HG03469 (cell line): ENCODE data around the gene PRR9.
"Not testable (repeated sequence)": the region's sequence is repeated elsewhere in the genome, so short reads cannot be mapped to it uniquely, and the experiment has no call there.

Experiments
- ATAC-seq: cut with Tn5 transposase; IDR thresholded peaks from one replicate; pipeline ENCODE4 v1.9.1; 2021; ENCODE audit warnings: mild to moderate bottlenecking, moderate library complexity, moderate number of reproducible peaks; ENCODE audit not compliant: unreplicated experiment

The PRR9 gene, protein sequence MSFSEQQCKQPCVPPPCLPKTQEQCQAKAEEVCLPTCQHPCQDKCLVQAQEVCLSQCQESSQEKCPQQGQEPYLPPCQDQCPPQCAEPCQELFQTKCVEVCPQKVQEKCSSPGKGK

DNA sequence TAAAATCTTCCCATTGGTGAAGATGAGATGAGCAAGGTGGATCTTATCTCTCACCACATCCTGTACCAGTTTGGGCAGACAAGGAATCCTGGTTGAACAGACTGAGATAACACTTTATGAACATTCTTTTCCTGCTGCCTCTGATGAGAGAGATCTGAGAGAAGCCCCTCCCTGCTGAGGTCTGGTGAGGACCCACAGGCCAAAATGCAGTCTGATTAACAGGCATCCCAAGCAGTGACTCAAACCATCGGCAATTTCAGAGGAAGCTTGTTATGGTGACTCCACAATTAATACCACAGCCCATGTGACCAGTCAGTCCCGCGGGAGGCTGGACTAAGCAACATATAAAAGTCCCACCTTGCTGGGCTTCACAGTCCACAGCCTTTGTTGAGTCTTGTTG, at the start of gene PRR9:
Gene PRR9 (plus strand): TSS at position 373 of the 400 bp plus-strand sequence. CDS start 561 bp downstream, outside the sequence.
- no peak for ATAC-seq

DNA sequence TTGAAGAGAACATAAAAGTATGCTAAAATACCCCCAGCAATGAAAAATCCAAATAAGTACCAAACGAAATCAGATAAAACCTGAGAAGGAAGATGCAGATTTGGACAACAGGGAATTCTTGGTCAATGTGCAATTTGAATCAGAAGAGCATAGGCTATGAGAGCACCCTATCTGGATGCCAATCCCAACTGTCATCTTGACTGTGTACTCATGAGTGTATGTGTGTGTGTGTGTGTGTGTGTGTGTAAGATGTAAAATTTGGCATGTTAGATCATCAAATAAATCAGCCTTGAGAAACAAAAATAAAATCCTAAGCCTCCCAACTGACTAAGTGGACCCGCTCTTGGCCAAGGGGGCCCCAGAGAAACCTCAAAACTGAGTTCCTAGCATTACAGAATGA, 48.7 kb upstream of the PRR9 start:
- no peak for ATAC-seq

DNA sequence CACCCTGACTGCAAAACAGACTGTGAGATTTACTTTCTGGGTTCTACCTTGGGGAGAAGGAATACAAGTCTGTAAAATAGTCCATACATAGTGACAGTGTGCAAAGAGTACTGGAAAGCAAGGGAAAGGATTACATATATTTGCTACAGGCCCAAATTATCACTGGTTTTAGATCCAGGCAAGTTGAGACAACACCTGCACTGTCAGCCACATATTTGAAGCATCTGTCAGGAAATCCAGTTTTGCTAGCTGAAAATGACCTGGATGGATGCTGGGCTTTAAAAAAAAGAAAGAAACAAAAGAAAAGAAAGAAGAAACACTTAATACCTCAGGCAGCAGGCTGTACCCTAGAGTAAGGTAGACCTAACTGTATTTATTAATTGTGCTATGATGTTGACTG, 42.8 kb upstream of the PRR9 start:
- ATAC-seq = no peak

DNA sequence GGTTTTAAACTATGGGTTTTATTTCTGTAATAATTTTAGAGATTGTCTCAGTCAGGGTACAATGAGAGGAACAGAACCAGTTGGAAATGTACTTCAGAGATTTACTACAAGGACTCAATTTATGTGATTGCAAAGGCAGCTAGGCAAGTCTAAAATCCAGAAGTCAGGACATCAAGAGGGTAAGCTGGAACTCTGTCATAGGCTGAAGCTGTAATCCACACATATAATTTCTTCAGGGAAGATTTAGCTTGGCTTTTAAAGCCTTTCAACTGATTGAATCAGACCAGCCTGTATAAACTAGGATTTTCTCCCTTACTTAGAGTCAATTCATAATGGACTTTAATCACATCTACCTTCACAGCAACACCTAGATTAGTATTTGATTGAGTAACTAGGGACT, 38.5 kb upstream of the PRR9 start:
- no peak for ATAC-seq

DNA sequence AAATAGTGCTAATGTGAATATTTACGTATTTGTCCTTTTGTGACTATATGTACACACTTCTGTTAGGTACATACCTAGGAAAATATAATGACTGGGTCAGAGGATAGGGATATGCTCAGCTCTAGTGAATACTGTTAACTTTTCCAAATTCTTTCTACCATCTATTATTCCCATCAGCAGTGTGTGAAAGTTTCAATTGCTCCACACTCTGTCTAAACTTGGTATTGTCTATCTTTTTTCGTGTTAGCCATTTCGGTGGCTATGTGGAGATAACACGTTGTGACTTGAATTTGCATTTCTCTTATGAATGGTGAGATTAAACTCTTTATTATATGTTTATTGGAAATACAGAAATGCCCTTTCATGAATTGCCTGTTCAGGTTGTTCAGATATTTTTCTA, 36.8 kb upstream of the PRR9 start:
- ATAC-seq = no peak

DNA sequence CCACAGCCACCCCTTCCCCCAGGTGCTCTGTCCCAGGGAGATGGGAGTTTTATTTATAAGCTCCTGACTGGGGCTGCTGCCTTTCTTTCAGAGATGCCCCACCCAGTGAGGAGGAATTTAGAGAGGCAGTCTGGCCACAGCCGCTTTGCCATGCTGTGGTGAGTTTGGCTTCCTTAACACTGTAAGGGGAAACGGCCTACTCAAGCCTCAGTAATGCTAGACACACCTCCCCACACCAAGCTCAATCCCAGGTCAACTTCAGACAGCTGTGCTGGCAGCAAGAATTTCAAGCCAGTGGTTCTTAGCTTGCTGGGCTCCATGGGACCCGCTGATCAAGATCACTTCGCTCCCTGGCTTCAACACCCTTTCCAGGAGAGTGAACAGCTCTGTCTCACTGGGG, 29.1 kb upstream of the PRR9 start:
- not testable (repeated sequence) for ATAC-seq

DNA sequence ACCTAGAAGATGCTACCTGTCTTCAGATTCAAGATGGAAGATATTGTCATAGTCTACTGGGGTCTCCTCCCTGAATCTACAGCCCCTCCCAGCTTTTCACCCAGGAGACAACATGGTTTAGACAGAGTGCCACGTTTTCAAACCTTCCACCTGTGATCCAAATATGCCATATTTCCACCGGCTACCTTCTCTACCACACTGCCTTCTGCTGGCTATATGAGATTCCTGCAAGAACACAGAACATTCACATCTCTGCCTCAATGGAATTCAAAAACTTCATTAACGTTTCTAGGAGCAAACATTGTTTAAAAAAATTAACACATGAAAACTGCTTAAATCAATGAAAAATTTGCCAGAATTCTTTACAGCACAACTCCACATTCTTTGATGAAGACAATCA, 27.0 kb upstream of the PRR9 start:
- no peak for ATAC-seq

DNA sequence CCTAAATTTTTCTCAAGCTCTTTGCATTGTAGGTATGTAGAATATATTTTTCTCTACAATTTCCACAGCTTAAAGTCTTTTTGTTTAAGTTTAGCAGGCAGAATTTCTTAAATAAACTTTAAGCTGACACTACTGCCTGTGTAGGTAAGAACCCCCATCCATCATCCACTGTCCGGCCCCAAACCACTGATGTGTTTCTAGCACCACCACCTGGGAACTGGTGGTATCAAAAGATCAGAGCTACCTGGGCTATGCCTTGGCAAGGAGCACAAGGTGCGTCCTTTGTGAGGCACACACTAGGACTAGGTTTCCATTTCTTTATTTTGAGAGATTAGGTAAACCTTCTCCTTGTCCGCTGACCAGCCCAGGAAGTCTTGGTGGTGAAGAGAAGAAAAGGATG, 24.7 kb upstream of the PRR9 start:
- ATAC-seq = no peak

DNA sequence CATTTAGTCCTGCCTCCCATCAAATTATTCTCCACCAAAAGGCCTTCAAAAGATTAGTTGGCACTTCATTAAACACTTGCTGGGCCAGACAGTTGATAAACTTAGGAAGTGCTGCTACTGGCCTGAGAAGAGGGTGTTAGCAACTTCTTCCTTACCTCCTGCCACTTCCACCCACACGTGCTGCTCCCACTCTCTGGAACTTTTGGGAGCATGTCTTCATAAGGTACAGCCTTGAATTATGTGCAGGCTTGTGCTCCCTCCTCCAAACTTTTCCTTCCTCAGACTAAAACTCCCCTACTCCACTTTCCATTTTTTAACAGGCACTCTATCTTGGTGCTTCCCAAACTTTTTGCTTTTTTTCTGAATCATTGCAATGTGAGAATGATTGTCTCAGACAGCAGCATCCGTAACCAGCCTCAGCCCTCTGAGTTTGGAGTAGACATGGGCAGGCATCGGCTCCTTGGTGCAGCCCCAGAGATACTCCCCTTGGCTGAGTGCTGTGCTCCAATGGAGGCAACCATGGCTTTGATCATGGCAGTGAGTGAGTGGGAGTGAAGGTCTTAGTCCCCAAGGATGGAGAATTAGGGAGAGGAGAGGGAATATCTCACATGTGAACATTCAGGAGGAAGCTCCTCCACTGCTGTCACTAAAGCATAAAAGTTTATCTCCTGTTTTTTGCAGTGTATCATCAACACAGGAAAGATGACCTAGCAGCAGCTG, 22.9 kb upstream of the PRR9 start:
- no peak for ATAC-seq

DNA sequence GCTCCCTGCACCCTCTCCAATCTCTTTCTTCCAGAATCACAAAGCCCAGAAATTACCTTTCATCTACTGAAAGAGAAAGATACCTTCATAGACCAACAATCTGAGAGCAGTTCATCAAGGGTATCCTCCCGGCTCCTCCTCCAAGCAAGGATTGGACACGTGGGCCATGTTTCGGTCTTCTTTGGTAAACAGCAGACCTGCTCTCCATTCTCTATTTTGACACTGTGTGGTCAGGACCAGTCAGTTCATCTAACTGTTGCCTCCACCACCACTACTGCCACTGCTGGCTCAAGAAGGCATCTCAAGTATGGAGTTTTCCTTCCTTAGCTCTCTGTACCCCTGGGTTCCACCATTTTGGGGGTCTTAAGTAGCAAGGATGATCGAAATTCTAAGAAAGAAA, 22.2 kb upstream of the PRR9 start:
- no peak for ATAC-seq

DNA sequence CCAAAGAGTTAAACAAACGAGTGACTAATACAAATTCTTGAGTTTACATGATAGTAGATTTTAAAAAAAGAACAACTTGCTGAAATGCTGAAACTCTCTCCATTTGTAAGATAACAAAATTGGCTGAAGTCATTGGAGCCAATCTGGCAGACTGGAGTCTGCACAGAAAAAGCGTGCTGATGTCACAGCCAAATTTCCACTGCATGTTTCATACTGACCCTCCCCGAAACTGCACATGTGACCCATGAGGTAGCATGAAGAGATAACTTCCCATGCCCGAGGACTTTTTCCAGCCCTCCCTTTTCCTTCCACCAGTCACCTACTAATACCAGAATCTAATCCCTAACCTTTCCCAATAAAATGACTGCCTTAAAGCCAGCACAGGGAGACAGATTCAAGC, 15.4 kb upstream of the PRR9 start:
- ATAC-seq = no peak

DNA sequence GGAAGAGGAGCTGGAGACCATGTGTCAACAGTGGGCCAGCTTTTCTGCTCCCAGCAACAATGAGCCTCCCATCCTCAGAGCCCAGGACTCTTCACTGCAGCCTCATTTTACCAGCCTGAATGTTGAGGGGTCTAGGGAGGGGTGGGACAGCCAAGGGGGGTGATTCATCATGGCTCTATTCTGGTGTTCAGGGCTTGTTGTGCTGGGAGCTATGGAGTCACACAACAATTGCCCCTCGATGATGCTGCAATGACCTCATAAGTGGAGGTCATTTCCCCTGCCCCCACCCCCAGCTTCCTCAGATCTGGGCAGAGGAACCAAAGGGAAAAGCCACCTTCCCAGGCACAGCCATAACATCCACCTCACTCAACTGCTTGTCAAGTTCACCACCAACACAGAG, 14.3 kb upstream of the PRR9 start, which contains the start of gene LELP1:
Gene LELP1 (plus strand): TSS at position 301 of the 400 bp plus-strand sequence. CDS start 1,278 bp downstream, outside the sequence.
- no peak for ATAC-seq

DNA sequence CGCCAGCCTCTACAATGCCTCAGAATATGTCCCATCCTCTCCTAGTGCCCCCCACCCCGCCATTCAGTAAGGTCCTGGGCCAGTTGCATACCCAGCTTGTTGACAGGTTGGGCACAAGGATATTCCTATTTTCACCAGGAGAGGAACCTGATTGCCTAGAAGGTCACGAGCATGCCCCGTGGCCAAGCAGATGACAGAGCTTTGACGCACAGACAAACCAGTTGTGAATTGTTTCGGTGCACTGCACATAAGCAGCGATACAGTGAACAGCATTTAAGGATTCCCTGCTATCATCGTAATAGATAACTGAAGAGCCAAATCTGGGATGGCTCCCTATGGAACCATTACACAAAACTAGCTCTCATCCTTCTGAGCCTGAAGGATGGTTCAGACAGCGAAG, 10.8 kb upstream of the PRR9 start:
- no peak for ATAC-seq

DNA sequence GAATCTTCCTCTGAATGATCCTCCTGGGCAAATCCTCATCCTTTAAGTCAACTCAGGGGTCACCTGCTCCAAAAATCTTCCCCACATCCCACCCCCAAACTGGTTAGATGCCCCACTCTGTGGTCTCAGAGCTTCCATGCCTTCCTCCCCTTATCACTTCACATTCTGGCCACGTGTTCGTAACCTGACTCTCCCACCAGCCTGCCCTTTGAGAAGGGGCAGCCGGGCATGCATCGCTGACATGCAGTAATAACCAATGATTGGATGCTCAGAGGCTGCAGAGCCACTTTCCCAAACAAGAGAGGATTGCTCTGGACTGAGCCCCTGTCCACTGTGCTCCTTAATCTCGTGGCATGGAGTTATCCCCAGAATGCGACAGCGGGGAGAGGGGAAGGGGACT, 7.2 kb upstream of the PRR9 start:
- no peak for ATAC-seq

DNA sequence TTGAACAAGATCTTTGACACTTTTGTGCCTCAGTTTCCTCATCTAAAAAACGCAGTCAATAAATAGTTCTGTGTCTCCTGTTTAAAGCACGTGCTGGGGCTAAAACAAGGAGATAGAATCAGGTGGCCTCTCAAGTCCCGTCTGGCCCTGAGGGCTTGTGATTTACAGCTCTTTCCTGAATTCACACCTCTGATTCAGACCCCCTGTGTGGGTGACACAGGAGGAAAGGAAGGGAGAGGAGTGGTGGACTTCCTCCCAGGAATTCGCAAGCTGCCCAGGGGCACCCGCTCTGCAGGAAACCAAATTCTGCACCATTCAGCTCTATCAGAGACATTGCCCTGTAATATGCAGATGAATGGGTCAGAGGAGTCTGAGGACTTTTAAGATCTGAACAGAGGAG, 5.2 kb upstream of the PRR9 start:
- no peak for ATAC-seq

DNA sequence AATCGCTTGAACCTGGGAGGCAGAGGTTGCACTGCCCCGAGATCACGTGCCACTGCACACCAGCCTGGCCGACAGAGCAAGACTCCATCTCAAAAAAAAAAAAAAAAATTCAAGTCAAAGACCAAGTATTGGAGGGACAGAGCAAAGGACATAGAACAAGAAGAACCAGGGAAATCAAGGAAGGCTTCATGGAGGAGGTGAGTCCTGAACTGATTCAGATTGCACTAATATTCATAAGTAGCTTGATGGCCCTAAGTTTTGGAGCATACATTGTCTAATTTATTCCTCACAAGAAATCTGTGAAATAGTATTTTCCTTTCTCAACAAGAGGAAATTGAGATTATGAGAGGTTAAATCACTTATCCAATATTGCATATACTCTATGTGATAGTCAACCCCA, 3.9 kb upstream of the PRR9 start:
- no peak for ATAC-seq

DNA sequence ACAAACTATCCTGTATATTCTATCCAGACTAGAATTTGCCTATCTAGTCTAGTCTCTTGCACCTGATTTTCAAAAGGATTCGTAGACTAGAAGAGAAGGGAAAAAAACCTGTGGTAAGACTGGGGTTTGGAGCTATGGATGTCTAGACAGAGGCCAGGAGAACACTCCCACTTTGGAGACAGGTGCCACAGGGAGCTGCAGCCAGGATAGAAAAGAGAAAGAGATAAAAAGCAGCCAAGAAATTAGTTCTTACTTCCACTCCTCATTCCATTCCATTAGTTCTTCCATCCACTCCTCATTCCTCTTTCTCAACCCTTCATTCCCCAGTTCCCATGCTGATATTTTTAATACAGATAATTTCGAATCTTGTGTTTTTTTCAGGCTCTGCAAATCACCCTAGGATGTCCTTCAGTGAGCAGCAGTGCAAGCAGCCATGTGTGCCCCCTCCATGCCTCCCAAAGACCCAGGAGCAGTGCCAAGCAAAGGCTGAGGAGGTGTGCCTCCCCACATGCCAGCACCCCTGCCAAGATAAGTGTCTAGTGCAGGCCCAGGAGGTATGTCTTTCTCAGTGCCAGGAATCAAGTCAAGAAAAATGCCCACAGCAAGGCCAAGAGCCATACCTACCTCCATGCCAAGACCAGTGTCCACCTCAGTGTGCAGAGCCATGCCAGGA, 496 bp downstream of the PRR9 start:
- ATAC-seq = no peak

DNA sequence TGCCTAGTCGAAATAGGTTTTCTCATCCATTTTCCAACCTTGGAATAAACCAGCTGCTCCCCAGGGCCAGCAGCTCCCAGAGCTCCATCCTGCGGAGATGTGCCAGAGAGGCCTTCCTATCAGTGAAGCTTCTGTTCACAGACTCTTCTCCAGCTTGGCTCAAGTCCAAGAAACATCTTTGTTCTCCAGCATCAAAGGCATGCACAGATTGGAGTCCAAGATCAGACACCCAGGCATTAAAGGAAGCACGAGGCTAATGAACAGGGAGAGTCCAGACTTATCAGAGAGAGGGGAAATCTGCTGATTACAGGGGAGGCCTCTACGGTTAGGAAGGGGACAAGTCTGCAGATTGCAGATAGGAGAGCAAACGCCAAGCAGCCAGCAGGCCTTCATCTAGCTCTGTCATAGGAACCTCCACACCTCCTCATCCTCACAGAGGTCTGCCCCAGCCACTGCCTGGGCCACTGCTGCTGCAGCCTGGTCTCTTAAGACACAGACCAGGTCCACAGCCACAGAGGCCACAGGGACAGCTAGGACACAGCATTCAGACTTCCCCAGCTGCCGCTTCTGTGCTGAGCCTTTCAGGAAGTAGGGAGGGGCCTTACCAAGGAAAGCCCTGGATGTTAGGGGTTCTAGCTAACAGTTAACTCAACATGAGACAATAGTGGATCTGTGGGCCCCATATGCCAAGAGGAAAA, 3.4 kb downstream of the PRR9 start:
- no peak for ATAC-seq

DNA sequence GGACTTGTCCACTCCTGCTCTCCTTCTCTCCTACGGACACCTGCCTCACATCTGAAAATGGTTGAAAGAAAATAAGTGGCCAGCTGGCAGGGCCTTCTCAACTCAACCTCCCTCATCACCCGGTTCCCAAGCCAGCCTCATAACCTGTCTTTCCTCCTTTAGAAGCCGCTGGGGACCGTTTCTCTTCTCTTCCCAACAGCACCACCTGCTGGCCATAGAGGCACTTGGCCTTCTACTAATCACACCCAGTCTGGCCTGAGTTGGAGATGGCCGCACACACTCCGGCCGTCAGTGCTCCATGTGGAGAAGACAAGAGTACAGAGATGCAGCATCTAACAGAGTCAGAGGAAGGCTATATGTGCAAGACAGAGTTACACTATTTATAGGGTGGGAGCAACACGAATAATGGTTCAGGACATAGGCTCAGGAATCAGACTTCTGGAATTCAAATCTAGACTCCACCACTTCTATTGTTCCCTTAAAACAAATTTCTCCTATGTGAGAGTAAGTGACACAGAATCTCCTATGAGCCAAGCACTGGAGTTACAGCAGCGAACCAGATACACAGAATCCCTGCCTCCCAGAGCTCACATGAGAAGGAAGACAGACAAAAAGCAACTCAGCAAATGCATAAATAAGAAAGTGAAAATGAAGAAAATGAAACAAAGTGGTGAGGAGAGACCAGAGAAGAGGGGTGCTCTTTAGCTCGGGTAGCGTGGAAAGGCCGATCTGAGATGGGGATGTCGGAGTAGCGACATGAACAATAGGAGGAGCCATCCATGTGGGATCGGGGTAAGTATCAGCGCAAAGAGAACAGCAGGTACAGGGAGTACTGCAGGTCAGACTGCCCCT, 5.9 kb downstream of the PRR9 start:
- not testable (repeated sequence) for ATAC-seq

DNA sequence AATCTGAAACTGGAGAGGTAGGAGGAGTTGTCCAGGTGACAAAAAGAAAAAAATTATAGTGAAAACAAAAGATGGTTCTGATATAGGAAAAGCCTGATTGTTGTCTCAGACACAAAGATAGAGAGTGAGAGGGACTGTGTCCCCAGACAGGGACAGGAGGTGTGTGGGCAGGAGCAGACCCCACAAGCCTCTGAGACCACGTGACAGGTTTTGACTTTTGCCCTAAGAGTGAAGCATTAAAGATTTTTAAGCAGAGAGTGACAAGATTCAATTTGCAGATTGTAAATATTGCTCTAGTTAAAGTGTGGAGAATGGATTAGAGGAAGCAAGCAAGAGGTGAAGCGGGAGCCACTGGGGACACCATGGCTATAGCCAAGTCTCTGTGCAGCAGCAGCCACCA, 10.4 kb downstream of the PRR9 start:
- no peak for ATAC-seq

DNA sequence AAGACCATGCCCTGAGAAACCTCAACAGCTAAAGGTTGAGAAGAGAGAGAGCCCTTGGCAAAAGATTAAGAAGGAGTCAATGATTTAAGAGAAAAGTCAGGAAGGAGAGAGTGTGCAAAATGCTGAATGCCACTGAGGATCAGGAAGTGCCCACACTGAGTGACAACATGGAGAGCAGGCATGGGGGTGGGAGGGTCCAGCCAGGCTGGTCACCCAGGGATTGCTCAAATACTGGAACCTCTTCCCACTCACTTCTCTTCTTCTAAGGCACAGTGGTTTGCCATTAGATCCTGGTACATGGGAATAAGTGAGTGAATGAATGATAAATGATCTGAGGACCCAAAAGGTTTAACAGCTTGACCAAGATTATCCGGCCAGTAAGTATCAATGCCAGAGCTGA, 11.1 kb downstream of the PRR9 start:
- no peak for ATAC-seq
